Dendritic cell treated with granulocyte-macrophage colony-stimulating factor and Interleukin-4, amounts not matched to agents 40 ng/mL and 50 ng/mL, for 4 days (primary cell): Measurements from ENCODE around the gene OR6C68.
"Not testable (repeated sequence)": the region's sequence is repeated elsewhere in the genome, so short reads cannot be mapped to it uniquely, and the experiment has no call there.

Experiments used
- H3K27ac Mint-ChIP-seq: one replicate; pipeline ENCODE4 v1.8.0; 2022; ENCODE audit warnings: mild to moderate bottlenecking, mixed read lengths
- H3K27me3 Mint-ChIP-seq: one replicate; pipeline ENCODE4 v1.8.0; 2022; ENCODE audit warnings: mild to moderate bottlenecking, mixed read lengths
- H3K36me3 Mint-ChIP-seq: one replicate; pipeline ENCODE4 v1.8.0; 2022; ENCODE audit warnings: low read depth, mixed read lengths
- H3K4me1 Mint-ChIP-seq: one replicate; pipeline ENCODE4 v1.8.0; 2022; ENCODE audit warnings: low read depth, mixed read lengths
- H3K4me3 Mint-ChIP-seq: one replicate; pipeline ENCODE4 v1.8.0; 2022; ENCODE audit warnings: mild to moderate bottlenecking, moderate library complexity, mixed read lengths
- H3K9me3 Mint-ChIP-seq: one replicate; pipeline ENCODE4 v1.8.0; 2022; ENCODE audit warnings: mixed read lengths
- intact Hi-C: fragments of 100-400 bp; cut with micrococcal nuclease; formaldehyde crosslinking; loops from one replicate; pipeline ENCODE4 v1.15.0; 2022

OR6C68 gene

GRCh38 chr12:55492078-55492477, at the start of gene OR6C68:
OR6C68 (plus strand) TSS chr12:55492378; CDS start chr12:55492378, 0 bp downstream.
- H3K36me3 Mint-ChIP-seq: no peaks in the 10 kb centered on the region
- no peak within 1 kb of the TSS for H3K4me3 Mint-ChIP-seq
- no peaks in the 10 kb centered on the region for H3K9me3 Mint-ChIP-seq
- H3K27ac Mint-ChIP-seq: no peak within 1 kb of the TSS
- no peaks in the 10 kb centered on the region for H3K4me1 Mint-ChIP-seq
- peaks cover 6% of the 10 kb centered on the region for H3K27me3 Mint-ChIP-seq
- intact Hi-C loops: no loop called here

GRCh38 chr12:55443776-55444175, 48.4 kb upstream of the OR6C68 start, which contains the start of gene OR6C2:
OR6C2 (plus strand) TSS chr12:55444076; CDS start chr12:55452214, 8,138 bp downstream.
- H3K4me1 Mint-ChIP-seq: peaks cover 9% of the 10 kb centered on the region

GRCh38 chr12:55445357-55445756, 46.8 kb upstream of the OR6C68 start:
- peaks cover 1% of the 10 kb centered on the region for H3K27me3 Mint-ChIP-seq

More at GRCh38 chr12:55443776-55444175, 48.4 kb upstream of the OR6C68 start, which contains the start of gene OR6C2:
- H3K9me3 Mint-ChIP-seq: peaks cover 30% of the 10 kb centered on the region
- H3K36me3 Mint-ChIP-seq: no peaks in the 10 kb centered on the region
- H3K4me3 Mint-ChIP-seq: no peak within 1 kb of the TSS
- intact Hi-C loops: no loop called here
- peaks cover 1% of the 10 kb centered on the region for H3K27me3 Mint-ChIP-seq
- no peak within 1 kb of the TSS for H3K27ac Mint-ChIP-seq

GRCh38 chr12:55446326-55446725, 45.9 kb upstream of the OR6C68 start:
- no peaks in the 10 kb centered on the region for H3K36me3 Mint-ChIP-seq
- H3K4me3 Mint-ChIP-seq: no peak overlapping the region
- no peak overlapping the region for H3K27ac Mint-ChIP-seq
- H3K9me3 Mint-ChIP-seq: peaks cover 7% of the 10 kb centered on the region
- peaks cover 9% of the 10 kb centered on the region for H3K4me1 Mint-ChIP-seq
- peaks cover 1% of the 10 kb centered on the region for H3K27me3 Mint-ChIP-seq
- intact Hi-C loops: no loop called here

More at GRCh38 chr12:55445357-55445756, 46.8 kb upstream of the OR6C68 start:
- Mint-ChIP-seq H3K4me1 (peaks cover 9% of the 10 kb centered on the region), H3K36me3 (no peaks in the 10 kb centered on the region), H3K9me3 (peaks cover 17% of the 10 kb centered on the region), H3K4me3 (no peak overlapping the region), H3K27ac (no peak overlapping the region)
- intact Hi-C loops: no loop called here

- H3K9me3 Mint-ChIP-seq: no peaks in the 10 kb centered on the region
Observed at GRCh38 chr12:55448825-55449224, 43.4 kb upstream of the OR6C68 start.

GRCh38 chr12:55464926-55465325, 27.3 kb upstream of the OR6C68 start:
- H3K27ac Mint-ChIP-seq, H3K9me3 Mint-ChIP-seq, H3K4me3 Mint-ChIP-seq, H3K36me3 Mint-ChIP-seq, intact Hi-C loops: not testable (repeated sequence)
- H3K4me1 Mint-ChIP-seq: peaks cover 20% of the 10 kb centered on the region
- H3K27me3 Mint-ChIP-seq: peaks cover 37% of the 10 kb centered on the region

More at GRCh38 chr12:55448825-55449224, 43.4 kb upstream of the OR6C68 start:
- Mint-ChIP-seq H3K27me3 (peaks cover 2% of the 10 kb centered on the region), H3K4me3 (no peak overlapping the region), H3K27ac (no peak overlapping the region), H3K36me3 (no peaks in the 10 kb centered on the region), H3K4me1 (peaks cover 9% of the 10 kb centered on the region)
- intact Hi-C loops: no loop called here

GRCh38 chr12:55467836-55468235, 24.3 kb upstream of the OR6C68 start:
- peaks cover 25% of the 10 kb centered on the region for H3K4me1 Mint-ChIP-seq
- no peak overlapping the region for H3K27ac Mint-ChIP-seq
- no peaks in the 10 kb centered on the region for H3K9me3 Mint-ChIP-seq
- H3K4me3 Mint-ChIP-seq: no peak overlapping the region
- intact Hi-C loops: no loop called here
- peaks cover 22% of the 10 kb centered on the region for H3K27me3 Mint-ChIP-seq
- H3K36me3 Mint-ChIP-seq: no peaks in the 10 kb centered on the region

- H3K9me3 Mint-ChIP-seq: no peaks in the 10 kb centered on the region
- peaks cover 25% of the 10 kb centered on the region for H3K4me1 Mint-ChIP-seq
- intact Hi-C loops: no loop called here
- no peak overlapping the region for H3K4me3 Mint-ChIP-seq
- H3K36me3 Mint-ChIP-seq: no peaks in the 10 kb centered on the region
- peaks cover 15% of the 10 kb centered on the region for H3K27me3 Mint-ChIP-seq
- H3K27ac Mint-ChIP-seq: no peak overlapping the region
Observed at GRCh38 chr12:55469291-55469690, 22.9 kb upstream of the OR6C68 start.

GRCh38 chr12:55470088-55470829, 21.9 kb upstream of the OR6C68 start, which contains the start of gene OR6C70:
OR6C70 (minus strand) TSS chr12:55470138; CDS start chr12:55470138, 0 bp downstream.
- Mint-ChIP-seq H3K4me3 (no peak within 1 kb of the TSS), H3K27ac (no peak within 1 kb of the TSS), H3K9me3 (no peaks in the 10 kb centered on the region), H3K27me3 (peaks cover 15% of the 10 kb centered on the region), H3K4me1 (peaks cover 25% of the 10 kb centered on the region), H3K36me3 (no peaks in the 10 kb centered on the region)
- intact Hi-C loops: no loop called here

GRCh38 chr12:55472264-55472663, 19.9 kb upstream of the OR6C68 start:
- Mint-ChIP-seq H3K27me3 (peaks cover 18% of the 10 kb centered on the region), H3K4me3 (no peak overlapping the region), H3K9me3 (no peaks in the 10 kb centered on the region), H3K27ac (no peak overlapping the region), H3K4me1 (peaks cover 17% of the 10 kb centered on the region), H3K36me3 (no peaks in the 10 kb centered on the region)
- intact Hi-C loops: no loop called here

- H3K27me3 Mint-ChIP-seq: peaks cover 13% of the 10 kb centered on the region
- H3K4me1 Mint-ChIP-seq, H3K9me3 Mint-ChIP-seq, H3K27ac Mint-ChIP-seq, H3K4me3 Mint-ChIP-seq, H3K36me3 Mint-ChIP-seq, intact Hi-C loops: not testable (repeated sequence)
Observed at GRCh38 chr12:55479136-55479535, 13.0 kb upstream of the OR6C68 start.

- not testable (repeated sequence) for H3K36me3 Mint-ChIP-seq, H3K4me1 Mint-ChIP-seq
Observed at GRCh38 chr12:55484284-55484683, 7.9 kb upstream of the OR6C68 start.

GRCh38 chr12:55495490-55495889, 3.3 kb downstream of the OR6C68 start:
- Mint-ChIP-seq H3K9me3 (no peaks in the 10 kb centered on the region), H3K27me3 (peaks cover 9% of the 10 kb centered on the region), H3K27ac (no peak overlapping the region), H3K36me3 (no peaks in the 10 kb centered on the region), H3K4me1 (no peaks in the 10 kb centered on the region), H3K4me3 (no peak overlapping the region)
- intact Hi-C loops: no loop called here

More at GRCh38 chr12:55484284-55484683, 7.9 kb upstream of the OR6C68 start:
- H3K9me3 Mint-ChIP-seq, H3K4me3 Mint-ChIP-seq, H3K27me3 Mint-ChIP-seq, intact Hi-C loops, H3K27ac Mint-ChIP-seq: not testable (repeated sequence)

- no peaks in the 10 kb centered on the region for H3K4me1 Mint-ChIP-seq
- H3K27ac Mint-ChIP-seq: no peak overlapping the region
- intact Hi-C loops: no loop called here
- no peaks in the 10 kb centered on the region for H3K9me3 Mint-ChIP-seq
- peaks cover 5% of the 10 kb centered on the region for H3K27me3 Mint-ChIP-seq
- H3K4me3 Mint-ChIP-seq: no peak overlapping the region
- H3K36me3 Mint-ChIP-seq: no peaks in the 10 kb centered on the region
Observed at GRCh38 chr12:55499231-55499630, 7.1 kb downstream of the OR6C68 start.
